Measurements from ENCODE around the gene GALNT9. TPM values are rescaled to one million over a fixed set of nuclear protein-coding genes. Genes with fewer than 3 reads are reported as not detected.

GALNT9 gene
- total RNA-seq, 1 experiment from 2014 or later = 2.6 TPM

GRCh38 chr12:132276066-132276826, 53.1 kb downstream of the GALNT9 start:
- Histone ChIP-seq H3K4me2 (ENCODE audit: low read length) (peak overlapping the region; percentile 91; the same call in 1 of the 2 replicates), H2AFZ (ENCODE audit: low read depth, low read length, poor library complexity, severe bottlenecking) (no peak overlapping the region), H3K27ac (ENCODE audit: low read depth, low read length) (no peak overlapping the region), H3K27me3 (ENCODE audit: insufficient read depth, low read length) (no peaks in the 10 kb centered on the region), H4K20me1 (ENCODE audit: insufficient read depth) (no peaks in the 10 kb centered on the region), H3K4me3 (replicated peaks in 1 of 2; ENCODE audit: low read depth in 1 of 2, low read length in 2 of 2) (no peak overlapping the region), H3K4me1 (ENCODE audit: control insufficient read depth in 1 of 2, insufficient read depth in 2 of 2, low read length in 2 of 2) (peaks cover 9 to 27% of the 10 kb centered on the region in 2 experiments), H3K9me2 (ENCODE audit: insufficient read depth) (no peaks in the 10 kb centered on the region), H3K9me3 (ENCODE audit: control insufficient read depth in 1 of 2, insufficient read depth in 1 of 2, low read depth in 1 of 2, low read length in 2 of 2) (no peaks in the 10 kb centered on the region), H3K79me2 (ENCODE audit: insufficient read depth, low read length) (no peaks in the 10 kb centered on the region), H3K36me3 (ENCODE audit: control insufficient read depth in 1 of 2, insufficient read depth in 2 of 2, low read length in 2 of 2) (no peaks in the 10 kb centered on the region), H3K9ac (ENCODE audit: low read length) (no peak overlapping the region)
- ATAC-seq (no peak), DNase-seq (ENCODE audit: low read depth, low spot score) (no peak)
- ChIA-PET RAD21 (ENCODE audit: low non-redundant PET in 1 of 2, low total read pairs in 2 of 2, uncharacterized antibody in 2 of 2, unreplicated experiment in 2 of 2) (no interaction called here), CTCF (interaction anchor here (1.5 to 2.3 kb wide), 2 partner anchors 8 to 138 kb away, joined by 4 to 12 read pairs; no protein-coding TSS in a partner anchor), POLR2A (interaction anchor here (0.7 kb wide), 1 partner anchor 10 kb away, joined by 3 read pairs; no protein-coding TSS in a partner anchor)
- intact Hi-C loops (cut with micrococcal nuclease) = no loop called here
- no peak for TF ChIP-seq TCF7L2 (IDR thresholded peaks at IDR 0.05; ENCODE audit: borderline replicate concordance, extremely low read depth, insufficient read depth, insufficient read length)
- BruUV-seq (replicated peaks) = no TSS peak

- DNase-seq (ENCODE audit: low read depth, low spot score) (no peak), ATAC-seq (no peak)
- ChIA-PET RAD21 (ENCODE audit: low non-redundant PET in 1 of 2, low total read pairs in 2 of 2, uncharacterized antibody in 2 of 2, unreplicated experiment in 2 of 2) (no interaction called here), POLR2A (interaction anchor here (0.7 to 1.0 kb wide), 2 partner anchors 9 to 11 kb away, joined by 3 to 4 read pairs; no protein-coding TSS in a partner anchor), CTCF (interaction anchor here (1.2 to 2.3 kb wide), 3 partner anchors 9 to 284 kb away, joined by 4 to 12 read pairs (median 4); no protein-coding TSS in a partner anchor)
- H3K27me3 ChIP-seq (ENCODE audit: insufficient read depth, low read length) = no peaks in the 10 kb centered on the region
- H3K9me3 ChIP-seq (ENCODE audit: control insufficient read depth in 1 of 2, insufficient read depth in 1 of 2, low read depth in 1 of 2, low read length in 2 of 2) = no peaks in the 10 kb centered on the region
- BruUV-seq (replicated peaks) = no TSS peak
- no peaks in the 10 kb centered on the region for H3K36me3 ChIP-seq (ENCODE audit: control insufficient read depth in 1 of 2, insufficient read depth in 2 of 2, low read length in 2 of 2)
- intact Hi-C loops (cut with micrococcal nuclease) = no loop called here
- peaks cover 9 to 27% of the 10 kb centered on the region in 2 experiments for H3K4me1 ChIP-seq (ENCODE audit: control insufficient read depth in 1 of 2, insufficient read depth in 2 of 2, low read length in 2 of 2)
- H3K9me2 ChIP-seq (ENCODE audit: insufficient read depth) = no peaks in the 10 kb centered on the region
- H2AFZ ChIP-seq (ENCODE audit: low read depth, low read length, poor library complexity, severe bottlenecking) = no peak overlapping the region
- H3K4me2 ChIP-seq (ENCODE audit: low read length) = peak overlapping the region; percentile 91
- H4K20me1 ChIP-seq (ENCODE audit: insufficient read depth) = no peaks in the 10 kb centered on the region
- TF ChIP-seq JUND (IDR thresholded peaks at IDR 0.05) (no peak), EGR1 (IDR thresholded peaks at IDR 0.05; ENCODE audit: low read depth) (no peak), ATF3 (IDR thresholded peaks at IDR 0.05) (no peak), EZH2phosphoT487 (IDR thresholded peaks at IDR 0.05; ENCODE audit: borderline replicate concordance) (no peak), ZNF274 (IDR thresholded peaks at IDR 0.05; ENCODE audit: low read depth, low read length) (no peak), REST (IDR thresholded peaks at IDR 0.05; ENCODE audit: low read depth) (no peak), ZBTB33 (IDR thresholded peaks at IDR 0.05; ENCODE audit: extremely low read depth, insufficient replicate concordance, low read length) (no peak), SP1 (IDR thresholded peaks at IDR 0.05; ENCODE audit: low read depth) (no peak), YY1 (IDR thresholded peaks at IDR 0.05; ENCODE audit: extremely low read depth, insufficient replicate concordance, low read depth, low read length) (no peak)
- no peak overlapping the region for H3K27ac ChIP-seq (ENCODE audit: low read depth, low read length)
- H3K9ac ChIP-seq (ENCODE audit: low read length) = peak overlapping the region; percentile 44; the same call in 1 of the 2 replicates
- H3K79me2 ChIP-seq (ENCODE audit: insufficient read depth, low read length) = no peaks in the 10 kb centered on the region
- peak overlapping the region; percentile 28 to 62 for H3K4me3 ChIP-seq (replicated peaks in 1 of 2; ENCODE audit: low read depth in 1 of 2, low read length in 2 of 2)
These were observed 53.8 kb downstream of the GALNT9 start for GRCh38 chr12:132275631-132276030.

Measured in HCT116 (cell line).